Endodermal cell (in vitro differentiated cells): ENCODE data around the gene ARHGAP22. TPM values are rescaled to one million over a fixed set of nuclear protein-coding genes. Genes with fewer than 3 reads are reported as not detected.

Experiments
- DNase-seq: peaks from one replicate; pipeline ENCODE4 v3.0.0-alpha.2; 2017
- H3K27ac ChIP-seq: 2 replicates; pipeline ENCODE4 v1.5.1; 2013; ENCODE audit warnings: mild to moderate bottlenecking, low read depth, low read length, moderate library complexity
- H3K27me3 ChIP-seq: 2 replicates; pipeline ENCODE4 v1.6.1; 2013; ENCODE audit warnings: mild to moderate bottlenecking, low read length, moderate library complexity; ENCODE audit not compliant: insufficient read depth, control insufficient read depth, poor library complexity, severe bottlenecking
- H3K36me3 ChIP-seq: 2 replicates; pipeline ENCODE4 v1.7.0; 2013; ENCODE audit warnings: mild to moderate bottlenecking, low read length, moderate library complexity; ENCODE audit not compliant: control insufficient read depth, insufficient read depth
- H3K4me1 ChIP-seq: one replicate; pipeline ENCODE4 v1.7.0; 2013; ENCODE audit warnings: low read length; ENCODE audit not compliant: control insufficient read depth, insufficient read depth
- H3K4me3 ChIP-seq: 2 replicates; pipeline ENCODE4 v1.5.1; 2013; ENCODE audit warnings: mild to moderate bottlenecking, low read length, moderate library complexity
- H3K9ac ChIP-seq: 2 replicates; pipeline ENCODE4 v1.6.1; 2013; ENCODE audit warnings: mild to moderate bottlenecking, low read length, moderate library complexity; ENCODE audit not compliant: poor library complexity, severe bottlenecking; ENCODE audit errors: extremely low read depth
- H3K9me3 ChIP-seq: 2 replicates; pipeline ENCODE4 v1.6.1; 2013; ENCODE audit warnings: mild to moderate bottlenecking, low read length, moderate library complexity; ENCODE audit not compliant: control insufficient read depth
- H3K27ac Mint-ChIP-seq: 2 replicates; pipeline ENCODE4 v1.8.0; 2020; ENCODE audit warnings: mixed read lengths
- H3K27me3 Mint-ChIP-seq: 2 replicates; pipeline ENCODE4 v1.8.0; 2021; ENCODE audit warnings: mild to moderate bottlenecking, mixed read lengths; ENCODE audit not compliant: insufficient read depth
- H3K36me3 Mint-ChIP-seq: 2 replicates; pipeline ENCODE4 v1.8.0; 2020; ENCODE audit warnings: low read depth, mixed read lengths
- H3K4me1 Mint-ChIP-seq: 2 replicates; pipeline ENCODE4 v1.8.0; 2020; ENCODE audit warnings: mixed read lengths
- H3K4me3 Mint-ChIP-seq: 2 replicates; pipeline ENCODE4 v1.8.0; 2020; ENCODE audit warnings: mild to moderate bottlenecking, moderate library complexity, mixed read lengths
- H3K9me3 Mint-ChIP-seq: 2 replicates; pipeline ENCODE4 v1.8.0; 2020; ENCODE audit warnings: mild to moderate bottlenecking, mixed read lengths
- WGBS, 2 experiments: methylation state at CpG; one replicate each; pipeline versions ENCODE4 v1.1.5 to v1.1.7; 2013; ENCODE audit warnings: missing lambda C conversion rate in 2 of 2, mixed read lengths in 1 of 2; ENCODE audit not compliant: insufficient coverage in 1 of 2, insufficient read length in 1 of 2; 5-methylcytosine and 5-hydroxymethylcytosine counted together
- total RNA-seq, 2 donors: library from RNA; stranded (reverse); fragmentation: NEBNext Ultra II Directional in 1 of 2; extraction: Animal tissue kit (Norgen Biotek cat#: 25700) in 1 of 2; gene quantifications; 2 replicates in 1 of 2; 3 replicates in 1 of 2; pipeline ENCODE4 v1.2.1, GENCODE V29; 2021
- TF ChIP-seq, protein P1 (sequence below): fragments of 200-600 bp; sonication (generic); conservative IDR thresholded peaks from 2 replicates; pipeline ENCODE4 v1.5.0; 2021; ENCODE audit warnings: antibody characterized with exemption, mild to moderate bottlenecking

The ARHGAP22 gene
- total RNA-seq, 2 donors from 2014 or later = 10.3 to 14.1 TPM

DNA sequence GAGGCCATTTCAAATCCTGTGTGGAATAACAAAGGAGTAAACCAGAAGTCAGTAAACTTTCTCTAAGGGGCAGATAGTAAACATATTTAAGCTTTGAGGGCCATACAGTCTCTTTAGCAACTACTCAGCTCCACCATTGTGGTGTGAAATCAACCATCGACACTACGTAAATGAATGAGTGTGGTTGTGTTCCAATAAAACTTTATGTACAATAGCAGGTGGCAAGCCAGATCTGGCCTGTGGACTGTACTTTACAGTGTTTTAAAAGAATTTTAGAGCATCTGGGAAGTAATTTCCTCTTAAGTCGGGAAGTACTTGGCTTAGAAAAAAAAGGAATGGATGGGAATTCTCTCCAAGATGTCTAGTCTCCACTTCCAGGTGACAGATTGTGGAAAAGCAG is 71.3 kb downstream of the ARHGAP22 start:
- Mint-ChIP-seq H3K4me3 (no peak overlapping the region), H3K9me3 (no peaks in the 10 kb centered on the region), H3K27ac (peak overlapping the region; percentile 77), H3K27me3 (peaks cover 4% of the 10 kb centered on the region), H3K4me1 (peaks cover 22% of the 10 kb centered on the region), H3K36me3 (no peaks in the 10 kb centered on the region)
- no peaks in the 10 kb centered on the region for H3K9me3 ChIP-seq
- no peak overlapping the region for H3K9ac ChIP-seq
- 81 to 84% methylated on average over 3 of the region's 3 CpGs for WGBS, 2 experiments
- TF ChIP-seq, protein P1, sequence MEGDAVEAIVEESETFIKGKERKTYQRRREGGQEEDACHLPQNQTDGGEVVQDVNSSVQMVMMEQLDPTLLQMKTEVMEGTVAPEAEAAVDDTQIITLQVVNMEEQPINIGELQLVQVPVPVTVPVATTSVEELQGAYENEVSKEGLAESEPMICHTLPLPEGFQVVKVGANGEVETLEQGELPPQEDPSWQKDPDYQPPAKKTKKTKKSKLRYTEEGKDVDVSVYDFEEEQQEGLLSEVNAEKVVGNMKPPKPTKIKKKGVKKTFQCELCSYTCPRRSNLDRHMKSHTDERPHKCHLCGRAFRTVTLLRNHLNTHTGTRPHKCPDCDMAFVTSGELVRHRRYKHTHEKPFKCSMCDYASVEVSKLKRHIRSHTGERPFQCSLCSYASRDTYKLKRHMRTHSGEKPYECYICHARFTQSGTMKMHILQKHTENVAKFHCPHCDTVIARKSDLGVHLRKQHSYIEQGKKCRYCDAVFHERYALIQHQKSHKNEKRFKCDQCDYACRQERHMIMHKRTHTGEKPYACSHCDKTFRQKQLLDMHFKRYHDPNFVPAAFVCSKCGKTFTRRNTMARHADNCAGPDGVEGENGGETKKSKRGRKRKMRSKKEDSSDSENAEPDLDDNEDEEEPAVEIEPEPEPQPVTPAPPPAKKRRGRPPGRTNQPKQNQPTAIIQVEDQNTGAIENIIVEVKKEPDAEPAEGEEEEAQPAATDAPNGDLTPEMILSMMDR = no peak
- H3K4me3 ChIP-seq = no peak overlapping the region
- no peak for DNase-seq
- H3K4me1 ChIP-seq = peaks cover 13% of the 10 kb centered on the region
- peak overlapping the region; percentile 69 for H3K27ac ChIP-seq
- no peaks in the 10 kb centered on the region for H3K27me3 ChIP-seq
- H3K36me3 ChIP-seq = no peaks in the 10 kb centered on the region

DNA sequence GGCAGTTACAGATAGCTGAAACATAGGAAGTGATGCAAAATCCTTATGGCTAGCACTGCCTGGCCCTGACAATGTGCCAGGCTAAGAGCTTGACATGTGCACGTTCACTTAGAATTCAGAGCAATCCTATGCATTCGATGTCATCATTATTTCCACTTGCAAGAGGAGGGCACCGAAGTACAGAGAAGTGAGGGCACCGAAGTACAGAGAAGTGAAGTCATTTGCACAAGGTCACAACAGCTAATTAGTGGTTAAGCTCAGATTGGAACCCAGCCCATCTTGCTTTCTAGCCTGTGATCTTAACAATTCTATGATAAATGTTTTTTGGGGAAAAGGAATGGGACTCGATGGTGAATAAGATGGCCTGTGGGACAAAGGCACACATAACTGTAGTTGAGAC is 73.4 kb downstream of the ARHGAP22 start:
- peaks cover 21% of the 10 kb centered on the region for H3K4me1 Mint-ChIP-seq
- no peak overlapping the region for H3K4me3 Mint-ChIP-seq
- no peak overlapping the region for H3K27ac ChIP-seq
- H3K36me3 ChIP-seq = no peaks in the 10 kb centered on the region
- TF ChIP-seq, protein P1 = no peak
- H3K4me1 ChIP-seq = peaks cover 13% of the 10 kb centered on the region
- DNase-seq = no peak
- no peaks in the 10 kb centered on the region for H3K36me3 Mint-ChIP-seq
- peaks cover 12% of the 10 kb centered on the region for H3K27me3 Mint-ChIP-seq
- H3K27me3 ChIP-seq = no peaks in the 10 kb centered on the region
- WGBS, 2 experiments = 81 to 100% methylated on average over 3 to 5 of the region's 5 CpGs
- H3K9me3 Mint-ChIP-seq = no peaks in the 10 kb centered on the region
- no peak overlapping the region for H3K4me3 ChIP-seq
- H3K9ac ChIP-seq = no peak overlapping the region
- no peaks in the 10 kb centered on the region for H3K9me3 ChIP-seq
- no peak overlapping the region for H3K27ac Mint-ChIP-seq

DNA sequence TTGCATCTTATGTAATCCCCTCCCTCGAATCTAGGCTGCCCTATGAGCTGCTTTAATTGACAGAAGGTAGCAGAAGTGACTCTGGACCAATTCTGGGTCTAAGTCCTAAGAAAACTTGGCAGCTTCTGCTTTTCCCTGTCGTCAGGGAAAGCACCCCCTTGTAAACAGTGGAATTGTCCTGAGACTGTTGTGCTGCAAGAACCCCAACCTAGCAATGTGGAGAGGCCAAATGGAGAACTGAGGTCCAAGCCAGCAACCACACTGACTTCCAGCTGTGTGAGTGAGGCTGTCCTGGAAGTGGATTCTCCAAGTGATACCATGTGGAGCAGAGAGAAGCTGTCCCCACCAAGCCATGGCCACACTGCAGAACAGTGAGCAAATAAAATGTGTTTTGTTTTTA is 75.5 kb downstream of the ARHGAP22 start:
- TF ChIP-seq, protein P1 = no peak
- no peak overlapping the region for H3K4me3 Mint-ChIP-seq
- H3K9me3 Mint-ChIP-seq = no peaks in the 10 kb centered on the region
- peaks cover 20% of the 10 kb centered on the region for H3K27me3 Mint-ChIP-seq
- DNase-seq = peak; percentile 12
- 87 to 95% methylated on average over 2 of the region's 2 CpGs for WGBS, 2 experiments
- H3K9ac ChIP-seq = no peak overlapping the region
- H3K27ac Mint-ChIP-seq = no peak overlapping the region
- no peak overlapping the region for H3K27ac ChIP-seq
- H3K9me3 ChIP-seq = no peaks in the 10 kb centered on the region
- H3K4me3 ChIP-seq = no peak overlapping the region
- H3K4me1 Mint-ChIP-seq = peaks cover 23% of the 10 kb centered on the region
- H3K27me3 ChIP-seq = peaks cover 6% of the 10 kb centered on the region
- no peaks in the 10 kb centered on the region for H3K36me3 ChIP-seq
- H3K4me1 ChIP-seq = peaks cover 7% of the 10 kb centered on the region
- H3K36me3 Mint-ChIP-seq = no peaks in the 10 kb centered on the region
